Esophagus squamous epithelium (tissue), 4 donors: ENCODE results near the gene FOXO3.

ENCODE experiments used
- POLR2A ChIP-seq, 4 donors: fragments of 450-650 bp; IDR thresholded peaks; one replicate each; pipeline ENCODE4 v1.6.1; 2017; ENCODE audit warnings: antibody characterized with exemption in 4 of 4, mild to moderate bottlenecking in 4 of 4, moderate library complexity in 3 of 4
- TF ChIP-seq, protein P1 (sequence below), 6 experiments: fragments of 450-650 bp in 4 of 6; fragments of 200-600 bp in 2 of 6; sonication (generic) in 2 of 6; IDR thresholded peaks; one replicate each; pipeline ENCODE4 v1.5.1; 2016 to 2019; ENCODE audit warnings: antibody characterized with exemption in 6 of 6, mild to moderate bottlenecking in 4 of 6, moderate library complexity in 4 of 6

DNA sequence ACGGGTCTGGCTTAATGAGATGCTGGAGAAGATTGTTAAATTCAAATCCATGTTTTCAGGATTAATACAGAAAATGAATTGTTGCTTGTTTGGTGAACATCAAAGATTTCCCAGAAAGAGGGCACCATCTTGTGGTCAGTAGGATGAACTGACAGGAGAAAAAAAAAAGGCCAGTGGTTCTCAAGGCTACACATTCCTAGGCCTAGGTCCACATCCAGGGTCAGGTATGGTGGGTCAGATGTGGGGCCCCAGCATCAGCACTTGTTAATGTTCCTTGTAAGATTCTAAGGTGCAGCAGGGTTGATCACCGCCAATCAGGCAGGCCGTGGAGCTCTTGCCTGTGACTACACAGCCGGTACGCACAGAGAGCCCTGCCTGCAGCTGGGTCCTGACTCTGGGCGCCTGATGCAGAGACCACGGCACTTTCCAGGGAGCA lies 34.0 kb upstream of the FOXO3 start:
- TF ChIP-seq, protein P1, sequence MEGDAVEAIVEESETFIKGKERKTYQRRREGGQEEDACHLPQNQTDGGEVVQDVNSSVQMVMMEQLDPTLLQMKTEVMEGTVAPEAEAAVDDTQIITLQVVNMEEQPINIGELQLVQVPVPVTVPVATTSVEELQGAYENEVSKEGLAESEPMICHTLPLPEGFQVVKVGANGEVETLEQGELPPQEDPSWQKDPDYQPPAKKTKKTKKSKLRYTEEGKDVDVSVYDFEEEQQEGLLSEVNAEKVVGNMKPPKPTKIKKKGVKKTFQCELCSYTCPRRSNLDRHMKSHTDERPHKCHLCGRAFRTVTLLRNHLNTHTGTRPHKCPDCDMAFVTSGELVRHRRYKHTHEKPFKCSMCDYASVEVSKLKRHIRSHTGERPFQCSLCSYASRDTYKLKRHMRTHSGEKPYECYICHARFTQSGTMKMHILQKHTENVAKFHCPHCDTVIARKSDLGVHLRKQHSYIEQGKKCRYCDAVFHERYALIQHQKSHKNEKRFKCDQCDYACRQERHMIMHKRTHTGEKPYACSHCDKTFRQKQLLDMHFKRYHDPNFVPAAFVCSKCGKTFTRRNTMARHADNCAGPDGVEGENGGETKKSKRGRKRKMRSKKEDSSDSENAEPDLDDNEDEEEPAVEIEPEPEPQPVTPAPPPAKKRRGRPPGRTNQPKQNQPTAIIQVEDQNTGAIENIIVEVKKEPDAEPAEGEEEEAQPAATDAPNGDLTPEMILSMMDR (IDR thresholded peaks at IDR 0.05), result peak; percentile 50 to 87 (median 68)
- TF ChIP-seq POLR2A (IDR thresholded peaks at IDR 0.05), result no peak
